Stimulated activated CD8-positive, alpha-beta memory T cell treated with anti-CD3 and anti-CD28 coated beads, Interleukin-4, amount 100 ng/mL, for 48 hours (primary cell): ENCODE results near the gene CAPS.

Source experiments
- DNase-seq: peaks from one replicate; pipeline ENCODE4 v3.0.0-alpha.2; 2020

Gene CAPS

DNA sequence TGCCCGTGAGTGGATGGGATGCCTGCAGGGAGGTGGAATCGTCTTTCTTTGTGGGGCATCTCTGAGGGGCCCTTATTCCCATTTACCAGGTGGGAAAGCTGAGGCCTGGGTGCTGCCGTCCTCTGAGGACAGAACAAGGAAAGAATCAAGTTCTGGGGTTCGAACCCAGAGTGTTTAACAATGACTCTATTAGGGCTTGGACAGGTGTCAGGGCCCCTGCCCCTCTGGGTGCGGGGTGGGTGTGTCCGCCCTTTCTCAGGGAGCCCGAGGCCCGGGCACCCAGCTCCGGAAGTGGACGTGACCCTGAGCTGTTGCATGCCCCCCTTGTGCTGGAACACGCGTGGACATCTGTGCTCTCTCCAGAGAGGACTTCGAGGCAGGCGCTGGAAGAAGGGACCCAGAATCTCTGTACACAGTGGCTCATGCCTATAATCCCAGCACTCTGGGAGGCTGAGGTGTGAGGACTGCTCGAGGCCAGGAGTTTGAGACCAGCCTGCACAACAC lies 21.2 kb upstream of the CAPS start:
- no peak for DNase-seq

DNA sequence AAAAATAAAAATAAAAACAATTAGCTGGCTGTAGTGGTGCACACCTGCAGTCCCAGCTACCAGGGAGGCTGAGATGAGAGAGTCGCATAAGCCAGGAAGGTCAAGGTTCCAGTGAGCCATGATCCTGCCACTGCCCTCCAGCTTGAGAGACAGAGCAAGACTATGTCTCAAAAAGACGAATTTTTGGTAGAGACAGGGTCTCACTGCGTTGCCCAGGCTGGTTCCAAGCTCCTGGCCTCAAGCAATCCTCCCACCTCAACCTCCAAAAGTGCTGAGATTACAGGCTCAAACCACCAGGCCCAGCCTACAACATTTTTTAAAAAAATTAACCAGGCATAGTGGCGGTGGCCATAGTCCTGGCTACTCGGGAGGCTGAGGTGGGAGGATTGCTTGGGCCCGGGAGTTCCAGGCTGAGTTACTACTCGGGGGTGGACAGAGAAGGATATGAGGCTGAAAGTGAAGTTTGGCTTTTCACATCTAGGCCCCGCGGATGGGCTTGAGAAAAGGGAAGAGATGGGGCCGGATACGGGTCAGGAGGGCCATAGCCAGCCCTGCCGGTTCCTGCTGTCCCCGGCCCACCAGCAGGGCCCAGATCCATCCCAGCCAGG lies 20.7 kb upstream of the CAPS start:
- no peak for DNase-seq

DNA sequence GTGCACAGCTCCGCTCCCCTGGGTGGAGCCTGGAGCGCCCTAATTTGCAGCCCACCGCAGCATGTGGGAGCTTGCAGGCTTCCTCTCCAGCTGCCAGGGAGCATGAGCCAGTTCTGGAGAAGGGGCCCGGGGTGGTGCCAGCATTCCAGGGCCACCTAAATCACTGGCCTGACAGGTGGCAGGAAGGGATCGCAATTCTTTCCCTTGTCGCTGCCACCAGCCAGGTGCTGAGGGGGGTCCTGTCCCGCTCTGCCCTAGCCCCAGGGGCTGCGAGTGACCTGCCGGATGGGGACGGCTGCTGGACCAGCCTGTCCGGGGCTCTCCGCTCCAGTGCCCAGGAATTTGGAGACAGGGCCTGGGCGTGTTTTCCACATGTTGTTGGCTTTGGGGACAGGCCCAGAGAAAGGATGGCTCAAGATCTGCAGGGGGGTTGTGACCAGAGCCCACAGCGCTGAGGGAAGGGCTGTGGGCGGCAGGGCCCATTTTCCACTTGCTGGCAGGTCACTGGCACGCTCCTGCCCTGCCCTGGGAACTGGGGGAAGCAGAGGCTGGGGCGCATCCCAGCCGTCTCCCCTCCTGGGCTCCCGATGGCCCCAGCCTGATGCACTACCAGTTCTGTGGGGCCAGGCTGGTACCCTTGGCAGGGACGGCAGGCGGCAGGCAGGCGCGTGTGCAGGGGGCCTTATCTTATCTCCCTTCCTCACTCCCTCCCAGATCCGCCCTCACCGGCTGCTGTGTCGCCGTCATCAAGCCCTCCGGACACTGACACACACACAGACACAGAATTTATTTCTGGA lies 19.9 kb upstream of the CAPS start:
- DNase-seq: no peak

- DNase-seq: no peak
Observed at GRCh38 chr19:5894704-5895349, 19.2 kb upstream of the CAPS start.

- DNase-seq: no peak
Observed at GRCh38 chr19:5895409-5895808, 18.6 kb upstream of the CAPS start.

DNA sequence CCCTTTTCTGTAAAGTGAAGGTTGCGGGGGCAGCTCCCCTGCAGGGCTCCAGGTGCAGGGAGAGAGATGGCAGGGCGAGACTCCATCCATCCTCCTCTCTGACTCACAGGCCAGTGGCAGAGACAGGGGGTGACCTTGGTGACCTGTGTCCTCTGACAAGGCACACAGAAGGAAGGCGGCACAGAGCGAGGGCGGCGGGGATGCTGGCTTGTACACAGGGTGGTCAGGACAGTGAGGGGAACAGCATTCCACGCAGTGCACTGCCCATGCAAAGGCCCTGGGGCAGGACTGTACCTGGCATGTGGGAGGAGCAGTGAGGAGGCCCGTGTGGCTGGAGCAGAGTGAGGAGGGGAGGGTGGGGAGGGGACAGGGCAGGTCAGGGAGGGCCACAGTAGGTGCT lies 18.2 kb upstream of the CAPS start:
- no peak for DNase-seq

GRCh38 chr19:5896365-5897076 lies 17.5 kb upstream of the CAPS start:
- no peak for DNase-seq

DNA sequence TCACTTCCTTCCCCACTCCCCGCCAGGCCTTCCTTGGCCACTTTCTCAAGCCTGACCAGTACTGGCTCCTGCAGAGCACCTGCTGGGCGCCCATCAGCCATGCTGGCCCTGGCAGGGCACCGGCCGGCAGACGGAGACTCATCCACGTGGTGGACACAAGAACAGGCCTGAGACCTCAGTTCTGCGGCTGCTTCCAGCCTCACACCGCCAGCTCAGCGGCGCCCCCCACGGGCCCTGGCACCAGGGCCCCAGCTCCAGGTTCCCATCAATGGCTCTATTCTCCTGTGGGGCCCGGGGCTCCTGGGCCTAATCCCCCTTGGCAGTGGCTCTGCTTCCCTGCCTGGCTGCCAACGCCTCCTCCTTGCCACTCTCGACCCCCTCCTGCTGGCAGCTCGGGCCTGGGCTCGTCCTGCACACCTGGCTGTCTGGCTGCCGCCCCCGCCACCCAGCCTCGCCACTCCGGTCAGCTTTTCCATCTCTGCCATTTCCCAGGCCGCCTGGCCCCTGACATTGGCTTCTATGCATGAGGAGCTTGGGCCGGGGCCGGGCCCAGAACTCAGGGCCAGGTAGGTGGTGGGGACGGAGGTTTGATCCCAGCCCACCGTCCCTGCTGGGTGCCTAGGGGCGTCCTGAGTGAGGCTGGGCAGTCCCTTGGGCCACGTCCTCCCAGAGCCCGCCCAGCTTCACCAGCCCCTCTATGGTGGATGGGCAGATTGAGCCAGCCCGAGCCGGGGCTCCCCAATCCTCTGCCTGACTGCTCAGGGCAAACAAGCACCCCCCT lies 16.7 kb upstream of the CAPS start:
- no peak for DNase-seq

- DNase-seq: no peak
Observed at GRCh38 chr19:5899728-5900526, 14.1 kb upstream of the CAPS start.

DNA sequence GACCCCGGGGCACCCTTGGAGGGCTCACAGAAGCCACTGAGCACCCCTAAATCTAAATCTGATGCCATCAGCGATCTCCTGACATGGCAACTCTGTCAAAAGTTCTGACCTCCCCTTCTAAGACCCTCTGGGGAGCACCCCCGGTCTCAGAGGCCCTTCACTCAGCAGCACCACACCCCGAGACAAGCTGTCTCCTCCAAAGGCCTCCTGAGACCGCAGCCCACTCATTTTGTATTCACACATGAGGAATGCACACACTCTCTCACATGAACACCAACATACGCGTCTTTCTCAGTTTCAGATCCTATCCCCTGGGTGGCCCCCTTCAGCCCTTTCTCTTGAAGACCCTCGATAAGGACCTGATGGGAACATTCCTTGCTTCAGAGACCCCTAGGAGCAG lies 13.1 kb upstream of the CAPS start:
- DNase-seq: no peak

DNA sequence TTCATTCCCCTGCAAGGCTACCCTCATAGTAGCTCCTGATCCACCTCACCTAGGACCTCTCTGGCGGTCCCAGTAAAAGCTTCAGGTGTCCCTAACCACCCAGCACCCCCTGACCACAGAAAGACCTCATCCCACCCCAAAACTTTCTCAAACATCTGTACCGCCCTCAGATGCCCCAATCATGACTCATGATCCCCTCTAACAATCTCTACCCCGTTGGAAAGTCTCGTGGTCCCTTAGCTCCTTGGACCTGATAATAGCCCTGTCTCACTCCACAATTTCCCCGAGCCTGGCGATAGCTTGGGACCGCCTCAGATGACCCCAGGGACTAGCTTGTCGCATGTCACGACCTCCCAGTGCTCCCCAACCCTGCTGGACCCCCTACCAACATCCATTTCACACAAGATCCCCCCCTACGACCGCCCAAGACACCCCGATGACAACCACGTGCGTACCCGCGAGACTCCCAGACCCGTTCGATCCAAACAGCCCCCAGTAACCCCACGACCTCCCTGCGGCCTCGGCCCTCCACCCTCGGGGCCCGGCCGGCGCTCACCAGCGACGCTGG lies 10.9 kb upstream of the CAPS start:
- DNase-seq: peak; percentile 43

GRCh38 chr19:5903624-5904351 lies 10.3 kb upstream of the CAPS start, which contains the start of gene NDUFA11:
Gene NDUFA11, minus strand, starts transcription at chr19:5903790. Its CDS starts 82 bp downstream, at chr19:5903708.
- peak; percentile 99 for DNase-seq

GRCh38 chr19:5904352-5905113 lies 9.5 kb upstream of the CAPS start, which contains the start of gene VMAC:
Gene VMAC, plus strand, starts transcription at chr19:5904872. Its CDS starts 19 bp downstream, at chr19:5904891.
- peak; percentile 99 for DNase-seq

GRCh38 chr19:5905114-5905778 lies 8.8 kb upstream of the CAPS start:
- no peak for DNase-seq

DNA sequence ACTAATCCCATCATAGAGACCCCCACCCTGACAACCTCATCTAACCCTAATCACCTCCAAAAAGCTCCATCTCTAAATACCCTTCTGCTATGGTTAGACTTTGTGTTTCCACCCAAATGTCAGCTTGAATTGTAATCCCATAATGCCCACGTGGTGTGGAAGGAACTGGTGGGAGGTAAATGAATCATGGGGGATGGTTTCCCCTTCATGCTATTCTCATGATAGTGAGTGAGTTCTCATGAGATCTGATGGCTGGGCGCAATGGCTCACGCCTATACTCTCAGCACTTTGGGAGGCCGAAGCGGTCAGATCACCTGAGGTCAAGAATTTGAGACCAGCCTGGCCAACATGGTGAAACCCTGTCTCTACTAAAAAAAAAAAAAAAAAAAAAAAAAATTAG lies 6.8 kb upstream of the CAPS start:
- peak; percentile 35 for DNase-seq

- DNase-seq: no peak
Observed at GRCh38 chr19:5908773-5909442, 5.1 kb upstream of the CAPS start.

DNA sequence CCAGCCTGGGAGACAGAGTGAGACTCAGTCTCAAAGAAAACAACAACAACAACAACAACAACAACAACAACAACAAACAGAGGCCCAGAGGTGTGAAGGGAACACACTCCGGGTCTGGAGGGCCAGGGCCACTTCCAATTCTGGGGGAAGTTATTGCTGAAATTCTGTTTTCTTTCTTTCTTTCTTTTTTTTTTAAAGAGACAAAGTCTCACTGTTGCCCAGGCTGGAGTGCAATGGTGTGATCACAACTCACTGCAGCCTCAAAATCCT lies 3.5 kb upstream of the CAPS start:
- DNase-seq: no peak

DNA sequence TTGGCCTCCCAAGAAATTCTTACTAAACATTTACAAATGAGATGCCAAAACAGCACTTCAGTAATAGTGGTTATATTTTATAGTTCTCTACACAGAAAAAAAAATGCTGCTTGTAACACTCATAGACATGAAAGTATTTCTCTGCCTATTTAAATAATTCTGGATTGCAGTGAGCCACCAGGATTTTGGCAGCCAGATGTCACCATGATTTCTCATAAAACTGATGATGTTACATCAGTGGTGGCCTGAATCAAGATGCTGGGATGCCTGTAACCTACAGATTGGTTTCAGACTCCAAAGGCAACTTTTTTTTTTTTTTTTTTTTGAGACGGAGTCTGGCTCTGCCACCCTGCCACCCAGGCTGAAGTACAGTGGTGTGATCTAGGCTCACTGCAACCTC lies 2.7 kb upstream of the CAPS start:
- DNase-seq: no peak

DNA sequence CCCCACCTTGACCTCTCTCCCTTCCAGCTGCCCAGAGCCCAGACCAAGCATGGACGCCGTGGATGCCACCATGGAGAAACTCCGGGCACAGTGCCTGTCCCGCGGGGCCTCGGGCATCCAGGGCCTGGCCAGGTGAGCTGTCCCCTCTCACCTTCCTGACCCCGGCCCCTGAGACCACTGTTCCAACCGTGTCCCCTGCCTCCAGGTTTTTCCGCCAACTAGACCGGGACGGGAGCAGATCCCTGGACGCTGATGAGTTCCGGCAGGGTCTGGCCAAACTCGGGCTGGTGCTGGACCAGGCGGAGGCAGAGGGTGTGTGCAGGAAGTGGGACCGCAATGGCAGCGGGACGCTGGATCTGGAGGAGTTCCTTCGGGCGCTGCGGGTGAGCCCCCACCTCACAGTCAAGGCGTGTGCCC lies 312 bp downstream of the CAPS start:
- no peak for DNase-seq
